K562 treated with DMSO at 1 percent for 4 hours (cell line): ENCODE results near the gene PHKG2. TPM values are rescaled to one million over a fixed set of nuclear protein-coding genes. Genes with fewer than 3 reads are reported as not detected.

Source experiments
- total RNA-seq: library from RNA; unstranded; fragments of 300-600 nt; gene quantifications from 2 replicates; pipeline ENCODE4 v1.2.3, GENCODE V29; 2022; ENCODE audit not compliant: insufficient read depth

The PHKG2 gene
- total RNA-seq, result 49.9 and 50.4 TPM in 2 replicates

DNA sequence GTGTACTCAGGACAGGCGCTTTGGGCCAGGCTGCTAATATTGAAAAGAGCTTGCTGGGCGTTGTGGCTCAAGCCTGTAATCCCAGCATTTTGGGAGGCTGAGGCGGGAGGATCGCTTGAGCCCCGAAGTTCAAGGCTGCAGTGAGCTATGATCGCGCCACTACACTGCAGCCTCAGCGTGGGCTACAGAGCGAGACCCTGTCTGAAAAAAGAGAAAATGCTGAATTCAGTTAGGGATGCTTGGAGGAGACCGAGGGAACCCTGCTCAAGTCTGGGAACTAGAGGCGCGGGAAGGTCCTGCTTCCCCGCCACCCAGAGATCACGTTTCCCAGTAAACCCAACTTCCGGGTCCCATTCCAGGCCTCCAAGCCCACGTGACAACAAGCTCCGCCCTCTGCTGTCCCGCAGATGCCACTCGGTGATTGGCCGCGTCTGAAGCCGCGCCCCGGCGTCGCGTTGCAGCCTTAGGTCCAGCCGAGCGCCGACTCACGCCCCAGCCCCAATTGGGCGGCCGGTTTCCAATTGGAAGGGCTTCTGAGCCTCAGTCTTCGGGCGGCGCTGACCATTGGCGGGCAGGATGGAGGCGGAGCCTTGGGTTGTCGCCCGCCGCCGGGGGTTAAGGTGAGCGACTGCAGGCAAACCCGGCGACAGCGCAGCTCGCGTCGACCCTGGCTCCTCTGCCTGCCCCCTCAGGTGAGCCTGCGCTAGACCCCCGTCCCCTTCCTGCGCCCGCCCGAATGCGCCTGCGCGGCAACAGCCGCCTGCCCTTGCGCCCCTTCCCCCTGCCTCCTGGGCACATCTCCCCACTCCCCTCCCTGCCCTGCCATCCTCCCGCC lies at the start of gene PHKG2:
TSS of gene PHKG2 (plus strand) at position 627 of the 835 bp plus-strand sequence. CDS start 396 bp downstream, outside the sequence.

GRCh38 chr16:30698816-30699614 lies 49.2 kb upstream of the PHKG2 start, which contains the start of gene SRCAP:
Gene SRCAP (plus strand): TSS chr16:30699171. CDS start chr16:30700825, 1,654 bp downstream.

DNA sequence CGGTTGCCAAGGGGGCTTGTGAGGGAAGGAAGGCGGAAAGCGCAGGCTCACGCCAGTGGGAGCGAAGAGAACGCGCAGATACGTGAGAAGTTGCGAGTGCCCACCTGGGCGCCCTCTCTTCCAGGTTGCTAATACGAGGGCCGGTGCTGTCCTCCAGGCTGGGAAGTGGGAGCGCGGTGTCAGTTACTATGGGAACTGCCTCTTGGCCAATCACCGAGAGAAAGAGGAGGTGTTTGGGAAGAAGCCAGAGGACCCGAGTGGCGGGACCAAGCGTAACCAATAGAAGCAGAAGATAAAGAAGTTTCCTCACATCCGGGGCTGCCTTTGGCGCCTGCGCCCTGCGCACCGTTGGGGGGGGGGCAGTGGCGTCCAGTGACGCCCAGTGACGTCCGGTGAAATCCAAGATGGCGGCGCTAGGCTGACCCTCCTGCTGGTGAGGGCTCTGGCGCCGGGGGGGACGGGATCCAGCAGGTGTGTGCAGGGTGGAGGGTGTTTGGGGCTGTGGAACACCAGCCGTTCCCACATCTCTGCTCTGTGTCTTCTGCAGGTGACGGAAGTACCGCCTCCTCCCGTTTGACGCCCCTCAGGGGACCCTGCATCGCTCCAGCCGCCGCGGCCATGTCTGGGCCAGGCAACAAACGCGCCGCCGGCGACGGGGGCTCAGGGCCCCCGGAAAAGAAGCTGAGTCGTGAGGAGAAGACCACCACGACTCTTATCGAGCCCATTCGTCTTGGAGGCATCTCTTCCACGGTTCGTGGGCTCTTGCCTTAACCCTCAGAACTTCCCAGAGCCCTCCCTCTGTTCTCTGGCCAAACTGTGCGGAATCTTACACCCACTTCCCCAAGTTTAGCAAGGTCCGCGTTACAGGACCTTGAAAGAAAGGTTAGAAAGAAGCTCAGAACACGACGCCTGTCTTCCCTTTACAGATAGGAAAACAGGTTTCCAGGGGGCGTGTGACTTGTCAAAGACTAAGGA lies 14.0 kb downstream of the PHKG2 start, which contains the start of the genes CFAP119 and RNF40:
TSS of gene CFAP119 (minus strand) at position 135 of the 975 bp plus-strand sequence. CDS start 314 bp downstream, outside the sequence.
TSS of gene RNF40 (plus strand) at position 395 of the 975 bp plus-strand sequence. CDS start at position 619, 224 bp downstream.

GRCh38 chr16:30786936-30787612 lies 38.8 kb downstream of the PHKG2 start, which contains the start of gene ZNF629:
Gene ZNF629 (minus strand): TSS chr16:30787205. CDS start chr16:30784482, 2,723 bp downstream.

Other genes with a start within 250 kb of the PHKG2 start
- gene ZNF768, start 221.9 kb upstream of the PHKG2 start, total RNA-seq, result 64.8 and 75.1 TPM in 2 replicates
- 0.63 and 1.3 TPM in 2 replicates for gene ZNF747, start 213.6 kb upstream of the PHKG2 start, total RNA-seq
- gene ZNF764, start 190.1 kb upstream of the PHKG2 start, total RNA-seq, result 3.2 and 6.6 TPM in 2 replicates
- gene ZNF688, start 176.7 kb upstream of the PHKG2 start, total RNA-seq, result 3.4 and 5.0 TPM in 2 replicates
- 4.2 and 5.2 TPM in 2 replicates for gene ZNF785, start 162.7 kb upstream of the PHKG2 start, total RNA-seq
- gene ZNF689, start 138.0 kb upstream of the PHKG2 start, total RNA-seq, result 10.6 and 11.7 TPM in 2 replicates
- 55.6 and 57.7 TPM in 2 replicates for gene PRR14, start 97.5 kb upstream of the PHKG2 start, total RNA-seq
- 53.4 and 54.9 TPM in 2 replicates for gene FBRS, start 90.0 kb upstream of the PHKG2 start, total RNA-seq
- 31.6 and 38.1 TPM in 2 replicates for gene SRCAP, start 49.3 kb upstream of the PHKG2 start, total RNA-seq
- 8.3 and 10.7 TPM in 2 replicates for gene CFAP119, start 13.6 kb downstream of the PHKG2 start, total RNA-seq
- 59.0 and 76.4 TPM in 2 replicates for gene RNF40, start 13.9 kb downstream of the PHKG2 start, total RNA-seq
- gene ZNF629, start 38.8 kb downstream of the PHKG2 start, total RNA-seq, result 8.6 and 11.0 TPM in 2 replicates
- 23.3 and 23.5 TPM in 2 replicates for gene BCL7C, start 145.7 kb downstream of the PHKG2 start, total RNA-seq
- 4.3 and 5.5 TPM in 2 replicates for gene CTF1, start 148.2 kb downstream of the PHKG2 start, total RNA-seq
- 17.3 and 25.8 TPM in 2 replicates for gene FBXL19, start 175.1 kb downstream of the PHKG2 start, total RNA-seq
- gene ORAI3, start 200.6 kb downstream of the PHKG2 start, total RNA-seq, result 33.5 and 53.4 TPM in 2 replicates
- gene SETD1A, start 209.3 kb downstream of the PHKG2 start, total RNA-seq, result 14.5 and 23.8 TPM in 2 replicates
- 44.6 and 47.9 TPM in 2 replicates for gene HSD3B7, start 236.8 kb downstream of the PHKG2 start, total RNA-seq